Measurements from ENCODE around the gene ADPRHL1.

ADPRHL1 gene

GRCh38 chr13:113364901-113365582 is 88.2 kb downstream of the ADPRHL1 start:
- FAIRE-seq (no peak), DNase-seq (ENCODE audit: insufficient read length, low spot score) (no peak)
- TF ChIP-seq, protein P1, sequence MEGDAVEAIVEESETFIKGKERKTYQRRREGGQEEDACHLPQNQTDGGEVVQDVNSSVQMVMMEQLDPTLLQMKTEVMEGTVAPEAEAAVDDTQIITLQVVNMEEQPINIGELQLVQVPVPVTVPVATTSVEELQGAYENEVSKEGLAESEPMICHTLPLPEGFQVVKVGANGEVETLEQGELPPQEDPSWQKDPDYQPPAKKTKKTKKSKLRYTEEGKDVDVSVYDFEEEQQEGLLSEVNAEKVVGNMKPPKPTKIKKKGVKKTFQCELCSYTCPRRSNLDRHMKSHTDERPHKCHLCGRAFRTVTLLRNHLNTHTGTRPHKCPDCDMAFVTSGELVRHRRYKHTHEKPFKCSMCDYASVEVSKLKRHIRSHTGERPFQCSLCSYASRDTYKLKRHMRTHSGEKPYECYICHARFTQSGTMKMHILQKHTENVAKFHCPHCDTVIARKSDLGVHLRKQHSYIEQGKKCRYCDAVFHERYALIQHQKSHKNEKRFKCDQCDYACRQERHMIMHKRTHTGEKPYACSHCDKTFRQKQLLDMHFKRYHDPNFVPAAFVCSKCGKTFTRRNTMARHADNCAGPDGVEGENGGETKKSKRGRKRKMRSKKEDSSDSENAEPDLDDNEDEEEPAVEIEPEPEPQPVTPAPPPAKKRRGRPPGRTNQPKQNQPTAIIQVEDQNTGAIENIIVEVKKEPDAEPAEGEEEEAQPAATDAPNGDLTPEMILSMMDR (IDR thresholded peaks at IDR 0.05; ENCODE audit: insufficient read depth, missing control alignments), result no peak

GRCh38 chr13:113364311-113364889 is 88.9 kb downstream of the ADPRHL1 start:
- FAIRE-seq (no peak), DNase-seq (ENCODE audit: insufficient read length, low spot score) (no peak)
- TF ChIP-seq, protein P1 (IDR thresholded peaks at IDR 0.05; ENCODE audit: insufficient read depth, missing control alignments), result no peak

DNA sequence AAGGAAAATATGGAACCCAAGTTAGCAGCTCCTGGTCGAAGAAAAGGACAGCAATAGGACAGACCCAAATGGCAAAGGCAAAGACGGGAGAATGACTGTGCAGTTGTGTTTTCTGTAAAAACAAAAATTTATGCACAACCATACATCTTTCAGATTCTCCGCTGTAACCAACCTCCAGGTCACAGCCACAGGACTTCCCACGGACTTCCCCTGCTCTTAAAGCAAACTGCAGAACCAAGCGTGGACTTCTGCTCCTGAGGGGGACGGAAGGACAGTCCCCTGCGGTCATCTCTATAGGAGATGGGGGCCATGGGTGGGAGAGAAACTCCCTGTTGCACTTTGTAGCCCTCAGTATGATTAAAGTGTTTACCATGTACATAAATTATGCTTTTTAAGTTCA is 91.9 kb downstream of the ADPRHL1 start:
- TF ChIP-seq, protein P1 (IDR thresholded peaks at IDR 0.05; ENCODE audit: insufficient read depth, missing control alignments), result no peak
- DNase-seq (ENCODE audit: insufficient read length, low spot score) (no peak), FAIRE-seq (no peak)

- FAIRE-seq, result no peak
- TF ChIP-seq, protein P1 (IDR thresholded peaks at IDR 0.05; ENCODE audit: insufficient read depth, missing control alignments), result no peak
- no peak for DNase-seq (ENCODE audit: insufficient read length, low spot score)
Measured at GRCh38 chr13:113360446-113360845, 92.8 kb downstream of the ADPRHL1 start.

DNA sequence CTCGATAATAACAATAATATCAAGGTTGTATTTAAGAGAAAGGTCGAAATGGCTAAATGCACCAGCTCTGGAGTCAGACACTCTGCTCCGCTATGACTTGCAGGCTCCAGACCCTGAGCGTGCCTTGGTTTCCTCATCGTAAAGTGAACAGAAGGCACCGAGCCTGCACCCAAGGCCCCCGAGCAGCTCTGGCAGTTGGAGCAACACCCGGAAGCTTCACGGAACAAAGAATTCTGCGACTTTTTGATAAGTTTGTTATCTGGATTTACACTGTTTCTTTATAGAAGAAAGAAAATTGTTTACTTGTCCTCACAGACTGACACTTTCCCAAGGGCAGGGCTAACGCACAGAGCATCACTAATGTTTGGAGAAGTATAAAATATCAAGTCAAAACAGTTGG is 93.7 kb downstream of the ADPRHL1 start:
- TF ChIP-seq, protein P1 (IDR thresholded peaks at IDR 0.05; ENCODE audit: insufficient read depth, missing control alignments), result no peak
- no peak for DNase-seq (ENCODE audit: insufficient read length, low spot score)
- no peak for FAIRE-seq

DNA sequence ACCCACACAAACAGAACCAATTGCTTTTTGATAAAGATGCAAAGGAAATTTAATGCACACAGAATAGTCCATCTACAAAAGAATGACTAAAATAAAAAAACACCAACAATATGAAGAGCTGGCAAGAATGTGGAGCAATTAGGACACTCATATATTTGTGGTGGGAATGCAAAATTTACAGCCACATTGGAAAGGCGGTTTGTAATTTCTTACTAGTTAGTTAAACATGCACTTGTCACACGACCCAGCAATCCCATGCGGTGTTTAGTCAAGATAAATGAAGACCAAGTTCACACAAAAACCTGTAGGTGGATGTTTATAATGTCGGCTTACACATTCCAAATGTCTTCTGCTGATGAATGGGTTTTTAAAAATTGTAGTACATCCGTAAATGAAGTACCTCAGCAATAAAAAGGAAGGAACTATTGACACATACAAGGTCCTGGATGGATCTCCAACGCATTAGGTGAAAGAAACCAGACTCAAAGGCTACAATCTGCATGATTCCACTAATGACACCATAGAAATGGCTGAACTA is 94.6 kb downstream of the ADPRHL1 start:
- FAIRE-seq, result no peak
- no peak for DNase-seq (ENCODE audit: insufficient read length, low spot score)
- TF ChIP-seq, protein P1 (IDR thresholded peaks at IDR 0.05; ENCODE audit: insufficient read depth, missing control alignments), result no peak

- DNase-seq (ENCODE audit: insufficient read length, low spot score), result no peak
- TF ChIP-seq, protein P1 (IDR thresholded peaks at IDR 0.05; ENCODE audit: insufficient read depth, missing control alignments), result no peak
- FAIRE-seq, result no peak
Measured at GRCh38 chr13:113357529-113357928, 95.8 kb downstream of the ADPRHL1 start.
